IgD-negative memory B cell (primary cell): ENCODE data around the gene GTF2H1. TPM values are rescaled to one million over a fixed set of nuclear protein-coding genes. Genes with fewer than 3 reads are reported as not detected.

ENCODE experiments used
- H3K27ac Mint-ChIP-seq, 3 donors: one replicate each; pipeline ENCODE4 v1.8.0; 2020 to 2022; ENCODE audit warnings: mild to moderate bottlenecking in 3 of 3, mixed read lengths in 3 of 3, moderate library complexity in 1 of 3
- H3K27me3 Mint-ChIP-seq: one replicate; pipeline ENCODE4 v1.8.0; 2021; ENCODE audit warnings: mixed read lengths
- H3K36me3 Mint-ChIP-seq: one replicate; pipeline ENCODE4 v1.8.0; 2020; ENCODE audit warnings: mild to moderate bottlenecking, mixed read lengths
- H3K4me1 Mint-ChIP-seq, 3 donors: one replicate each; pipeline ENCODE4 v1.8.0; 2020 to 2022; ENCODE audit warnings: mixed read lengths in 3 of 3, mild to moderate bottlenecking in 1 of 3
- H3K4me3 Mint-ChIP-seq, 4 donors: one replicate each; pipeline ENCODE4 v1.8.0; 2020 to 2022; ENCODE audit warnings: mild to moderate bottlenecking in 4 of 4, mixed read lengths in 4 of 4, moderate library complexity in 3 of 4
- H3K9me3 Mint-ChIP-seq, 3 donors: one replicate each; pipeline ENCODE4 v1.8.0; 2020 to 2021; ENCODE audit warnings: mixed read lengths in 3 of 3, mild to moderate bottlenecking in 1 of 3
- polyA plus RNA-seq: library from polyadenylated mRNA; unstranded; fragments of 300-500 nt; fragmentation: Illumina TruSeq; gene quantifications from one replicate; pipeline ENCODE4 v1.2.3, GENCODE V29; 2021

Gene GTF2H1
- polyA plus RNA-seq, 1 donor from 2014 or later, result 34.4 TPM

DNA sequence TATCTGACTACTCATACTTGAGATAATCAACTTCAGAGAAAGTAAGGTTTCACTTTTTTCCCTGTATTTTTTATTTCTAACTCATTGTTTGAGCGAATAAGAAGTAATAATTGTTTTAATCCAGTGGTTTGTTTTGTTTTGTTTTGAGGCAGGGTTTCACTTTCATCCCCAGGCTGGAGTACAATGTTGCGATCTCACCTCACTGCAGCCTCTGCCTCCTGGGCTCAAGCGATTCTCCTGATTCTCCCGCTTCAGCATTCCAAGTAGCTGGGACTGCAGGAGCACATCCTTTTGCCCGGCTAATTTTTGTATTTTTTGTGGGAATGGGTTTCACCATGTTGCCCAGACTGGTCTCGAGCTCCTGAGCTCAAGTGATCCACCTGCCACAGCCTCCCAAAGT, 8.6 kb downstream of the GTF2H1 start:
- Mint-ChIP-seq H3K4me3 (peak overlapping the region in 1 of 4 donors; percentile 56), H3K27ac (peak overlapping the region; percentile 6 to 68 (median 55)), H3K27me3 (no peaks in the 10 kb centered on the region), H3K9me3 (no peaks in the 10 kb centered on the region), H3K36me3 (peaks cover 13% of the 10 kb centered on the region), H3K4me1 (peaks cover 28 to 44% (median 30%) of the 10 kb centered on the region in 3 donors)

DNA sequence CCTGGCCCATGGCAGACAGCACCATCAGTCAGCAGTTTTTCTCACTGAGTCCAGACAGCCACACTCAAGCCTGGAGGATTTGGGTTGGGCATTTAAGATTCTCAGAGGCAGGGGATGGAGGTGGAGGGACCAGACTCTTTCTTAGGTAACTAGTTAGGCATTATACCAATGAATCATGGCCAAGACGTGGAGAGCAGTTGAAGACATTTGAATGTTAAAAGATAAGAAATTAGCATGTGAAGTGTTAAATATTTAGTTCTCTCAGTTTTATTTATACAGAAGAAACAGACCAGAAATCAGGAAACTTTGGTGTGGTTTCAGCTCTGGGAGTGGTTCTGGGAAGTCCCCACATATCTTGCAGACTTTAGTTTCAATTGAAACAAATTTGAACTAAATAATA, 9.9 kb downstream of the GTF2H1 start:
- peaks cover 11% of the 10 kb centered on the region for H3K36me3 Mint-ChIP-seq
- no peaks in the 10 kb centered on the region for H3K27me3 Mint-ChIP-seq
- H3K27ac Mint-ChIP-seq, result peak overlapping the region; percentile 0 to 65 (median 57)
- H3K9me3 Mint-ChIP-seq, result no peaks in the 10 kb centered on the region
- H3K4me3 Mint-ChIP-seq, result peak overlapping the region in 3 of 4 donors; percentile 6 to 81 (median 20)
- H3K4me1 Mint-ChIP-seq, result peaks cover 26 to 44% (median 28%) of the 10 kb centered on the region in 3 donors

DNA sequence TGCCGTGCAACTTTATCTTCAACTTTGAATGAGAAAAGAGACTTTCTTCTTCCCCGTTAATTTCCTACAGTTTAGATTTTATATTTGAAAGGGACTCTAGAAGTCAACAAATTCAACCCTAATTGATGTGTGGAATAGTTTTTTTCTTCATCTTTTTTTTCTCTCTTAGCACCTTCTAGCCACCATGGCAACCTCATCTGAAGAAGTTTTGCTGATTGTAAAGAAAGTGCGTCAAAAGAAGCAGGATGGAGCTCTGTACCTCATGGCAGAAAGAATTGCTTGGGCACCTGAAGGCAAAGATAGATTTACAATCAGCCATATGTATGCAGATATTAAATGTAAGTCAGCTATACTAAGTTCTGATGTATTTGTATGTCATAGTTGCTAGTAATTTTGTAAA, 10.5 kb downstream of the GTF2H1 start:
- H3K4me1 Mint-ChIP-seq, result peaks cover 26 to 44% (median 28%) of the 10 kb centered on the region in 3 donors
- no peaks in the 10 kb centered on the region for H3K27me3 Mint-ChIP-seq
- no peaks in the 10 kb centered on the region for H3K9me3 Mint-ChIP-seq
- H3K36me3 Mint-ChIP-seq, result peaks cover 11% of the 10 kb centered on the region
- no peak overlapping the region for H3K4me3 Mint-ChIP-seq
- H3K27ac Mint-ChIP-seq, result peak overlapping the region in 2 of 3 donors; percentile 63 to 82

- Mint-ChIP-seq H3K27ac (no peak overlapping the region), H3K4me1 (peaks cover 0 to 1% (median 0%) of the 10 kb centered on the region in 3 donors), H3K36me3 (peaks cover 4% of the 10 kb centered on the region), H3K27me3 (no peaks in the 10 kb centered on the region), H3K4me3 (no peak overlapping the region), H3K9me3 (no peaks in the 10 kb centered on the region)
Observed at GRCh38 chr11:18347471-18348125, 25.2 kb downstream of the GTF2H1 start.

DNA sequence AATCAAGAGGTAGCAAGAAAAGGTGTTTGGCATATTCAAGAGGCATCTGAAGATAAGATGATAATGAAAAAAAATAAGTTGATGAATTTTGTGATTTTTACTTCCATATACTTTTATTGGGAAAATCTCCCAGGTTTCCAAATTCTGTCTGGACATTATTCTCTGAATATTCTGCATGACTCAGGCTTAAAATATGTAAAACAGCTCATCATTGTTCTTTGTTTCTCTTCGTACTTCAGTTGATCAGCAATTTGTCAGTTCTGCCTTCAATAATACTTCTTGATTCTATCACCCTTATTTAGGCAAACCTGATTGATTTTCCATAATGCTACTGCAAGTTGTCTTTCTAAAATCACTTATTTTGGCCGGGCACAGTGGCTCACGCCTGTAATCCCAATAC, 30.2 kb downstream of the GTF2H1 start:
- Mint-ChIP-seq H3K4me1 (no peaks in the 10 kb centered on the region), H3K36me3 (peaks cover 4% of the 10 kb centered on the region), H3K9me3 (no peaks in the 10 kb centered on the region), H3K4me3 (no peak overlapping the region), H3K27me3 (no peaks in the 10 kb centered on the region), H3K27ac (no peak overlapping the region)

GRCh38 chr11:18358646-18359045, 36.3 kb downstream of the GTF2H1 start:
- Mint-ChIP-seq H3K9me3 (no peaks in the 10 kb centered on the region), H3K4me1 (no peaks in the 10 kb centered on the region), H3K27ac (no peak overlapping the region), H3K27me3 (no peaks in the 10 kb centered on the region), H3K4me3 (no peak overlapping the region), H3K36me3 (peaks cover 4% of the 10 kb centered on the region)

GRCh38 chr11:18361154-18361553, 38.8 kb downstream of the GTF2H1 start:
- no peak overlapping the region for H3K4me3 Mint-ChIP-seq

GRCh38 chr11:18364495-18365073, 42.2 kb downstream of the GTF2H1 start:
- H3K4me1 Mint-ChIP-seq, result no peaks in the 10 kb centered on the region
- no peaks in the 10 kb centered on the region for H3K9me3 Mint-ChIP-seq
- no peak overlapping the region for H3K4me3 Mint-ChIP-seq
- peaks cover 4% of the 10 kb centered on the region for H3K36me3 Mint-ChIP-seq
- peak overlapping the region in 1 of 3 donors; percentile 13 for H3K27ac Mint-ChIP-seq
- H3K27me3 Mint-ChIP-seq, result no peaks in the 10 kb centered on the region

More at GRCh38 chr11:18361154-18361553, 38.8 kb downstream of the GTF2H1 start:
- Mint-ChIP-seq H3K9me3 (no peaks in the 10 kb centered on the region), H3K4me1 (no peaks in the 10 kb centered on the region), H3K27ac (no peak overlapping the region), H3K36me3 (peaks cover 4% of the 10 kb centered on the region), H3K27me3 (no peaks in the 10 kb centered on the region)

- no peaks in the 10 kb centered on the region for H3K27me3 Mint-ChIP-seq
- H3K4me1 Mint-ChIP-seq, result no peaks in the 10 kb centered on the region
- no peaks in the 10 kb centered on the region for H3K9me3 Mint-ChIP-seq
- H3K36me3 Mint-ChIP-seq, result peaks cover 4% of the 10 kb centered on the region
- no peak overlapping the region for H3K27ac Mint-ChIP-seq
- no peak overlapping the region for H3K4me3 Mint-ChIP-seq
Observed at GRCh38 chr11:18365741-18366140, 43.4 kb downstream of the GTF2H1 start.

DNA sequence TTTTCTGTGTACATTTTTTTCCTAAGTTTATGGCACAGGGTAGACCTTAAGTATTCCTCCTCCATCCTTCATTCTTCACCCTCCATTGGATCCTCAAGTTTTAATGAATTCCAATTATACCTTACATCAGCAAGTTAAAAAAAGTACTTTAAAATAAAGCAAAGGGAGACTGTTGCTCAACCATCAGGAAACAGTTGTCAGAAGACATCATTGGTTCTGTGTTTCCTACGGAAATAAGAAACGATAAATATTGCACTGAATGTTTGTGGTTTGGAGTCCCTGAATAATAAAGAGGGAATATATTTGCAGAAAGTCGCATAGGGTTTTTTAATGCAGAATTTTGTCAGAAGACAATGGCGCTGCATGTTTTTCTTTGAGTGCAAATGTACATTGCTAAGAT, 43.9 kb downstream of the GTF2H1 start:
- no peaks in the 10 kb centered on the region for H3K27me3 Mint-ChIP-seq
- no peaks in the 10 kb centered on the region for H3K9me3 Mint-ChIP-seq
- H3K4me1 Mint-ChIP-seq, result no peaks in the 10 kb centered on the region
- H3K4me3 Mint-ChIP-seq, result no peak overlapping the region
- peaks cover 4% of the 10 kb centered on the region for H3K36me3 Mint-ChIP-seq
- H3K27ac Mint-ChIP-seq, result no peak overlapping the region

- Mint-ChIP-seq H3K27me3 (no peaks in the 10 kb centered on the region), H3K4me3 (no peak overlapping the region), H3K36me3 (peaks cover 4% of the 10 kb centered on the region), H3K4me1 (no peaks in the 10 kb centered on the region), H3K9me3 (no peaks in the 10 kb centered on the region), H3K27ac (no peak overlapping the region)
Observed at GRCh38 chr11:18367431-18367830, 45.1 kb downstream of the GTF2H1 start.

- Mint-ChIP-seq H3K4me3 (no peak overlapping the region), H3K9me3 (no peaks in the 10 kb centered on the region), H3K36me3 (peaks cover 4% of the 10 kb centered on the region), H3K27me3 (no peaks in the 10 kb centered on the region), H3K4me1 (no peaks in the 10 kb centered on the region), H3K27ac (peak overlapping the region in 1 of 3 donors; percentile 6)
Observed at GRCh38 chr11:18368221-18368620, 45.9 kb downstream of the GTF2H1 start.

GRCh38 chr11:18369398-18369797, 47.0 kb downstream of the GTF2H1 start:
- Mint-ChIP-seq H3K9me3 (no peaks in the 10 kb centered on the region), H3K27me3 (no peaks in the 10 kb centered on the region), H3K4me1 (no peaks in the 10 kb centered on the region), H3K4me3 (no peak overlapping the region), H3K36me3 (peaks cover 4% of the 10 kb centered on the region), H3K27ac (no peak overlapping the region)

DNA sequence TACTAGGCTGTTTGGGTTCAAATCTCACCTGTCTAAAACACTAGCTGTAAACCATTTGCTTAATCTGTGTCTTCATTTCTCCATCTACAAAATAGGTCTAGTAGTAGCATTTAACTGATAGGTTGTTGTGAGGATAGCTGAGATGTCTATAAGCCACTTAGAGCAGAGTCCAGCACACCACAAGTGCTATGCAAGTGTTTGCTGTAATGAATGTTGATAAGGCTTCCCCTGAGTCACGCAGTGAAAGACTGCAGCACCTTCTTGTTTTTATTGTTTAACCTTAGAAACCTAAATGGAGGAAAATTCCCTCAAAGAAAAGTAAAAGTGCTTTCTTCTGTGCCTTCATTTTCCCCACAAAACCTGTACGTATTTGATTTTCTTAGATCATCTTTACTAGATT, 48.9 kb downstream of the GTF2H1 start:
- H3K27me3 Mint-ChIP-seq, result no peaks in the 10 kb centered on the region
- no peaks in the 10 kb centered on the region for H3K9me3 Mint-ChIP-seq
- H3K36me3 Mint-ChIP-seq, result peaks cover 4% of the 10 kb centered on the region
- no peak overlapping the region for H3K27ac Mint-ChIP-seq
- H3K4me1 Mint-ChIP-seq, result no peaks in the 10 kb centered on the region
- no peak overlapping the region for H3K4me3 Mint-ChIP-seq

DNA sequence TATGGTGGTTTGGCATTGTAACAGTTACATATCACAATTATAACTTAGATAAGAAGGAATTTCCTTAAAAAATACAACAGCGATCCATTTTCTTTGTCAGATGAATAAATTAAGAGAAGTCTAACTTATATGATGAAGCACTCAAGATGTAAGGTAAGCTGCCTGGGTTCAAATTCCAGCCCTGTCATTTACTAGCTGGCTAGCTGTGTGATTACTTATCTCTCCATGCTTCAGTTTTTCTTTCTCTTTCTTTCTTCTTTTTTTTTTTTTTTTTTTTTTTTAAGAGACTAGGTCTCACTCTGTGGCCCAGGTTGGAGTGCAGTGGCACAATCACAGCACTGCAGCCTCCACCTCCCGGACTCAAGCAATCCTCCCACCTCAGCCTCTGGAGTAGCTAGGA, 49.8 kb downstream of the GTF2H1 start:
- H3K27ac Mint-ChIP-seq, result no peak overlapping the region
- peaks cover 0 to 2% (median 0%) of the 10 kb centered on the region in 3 donors for H3K4me1 Mint-ChIP-seq
- H3K27me3 Mint-ChIP-seq, result no peaks in the 10 kb centered on the region
- H3K9me3 Mint-ChIP-seq, result no peaks in the 10 kb centered on the region
- H3K4me3 Mint-ChIP-seq, result no peak overlapping the region
- peaks cover 2% of the 10 kb centered on the region for H3K36me3 Mint-ChIP-seq

DNA sequence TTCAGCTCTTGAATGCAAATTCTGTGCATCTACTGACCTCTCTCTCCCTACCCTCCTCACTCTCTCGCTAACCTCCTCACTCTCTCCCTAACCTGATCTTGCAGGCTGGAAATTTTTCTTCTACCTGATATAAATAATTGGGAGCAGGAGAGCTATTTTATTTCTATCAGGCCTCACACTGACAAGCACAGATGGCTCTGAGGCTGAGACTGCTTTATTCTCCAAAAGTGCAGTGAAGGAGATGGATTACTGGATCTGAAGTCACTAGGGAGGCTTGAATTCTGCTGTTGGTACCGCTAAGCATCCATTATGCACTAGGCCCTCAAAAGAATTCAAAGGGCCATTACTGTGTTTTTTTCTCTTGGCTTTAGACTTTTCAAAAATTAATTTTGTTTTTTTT, 52.6 kb downstream of the GTF2H1 start:
- no peaks in the 10 kb centered on the region for H3K27me3 Mint-ChIP-seq
- H3K4me3 Mint-ChIP-seq, result no peak overlapping the region
- H3K27ac Mint-ChIP-seq, result peak overlapping the region in 1 of 3 donors; percentile 77
- no peaks in the 10 kb centered on the region for H3K9me3 Mint-ChIP-seq
- peaks cover 0 to 2% (median 0%) of the 10 kb centered on the region in 3 donors for H3K4me1 Mint-ChIP-seq
- no peaks in the 10 kb centered on the region for H3K36me3 Mint-ChIP-seq
